Astrocyte of the cerebellum (primary cell): ENCODE measurements around the gene N4BP2.
A peak's percentile ranks its signal among the peaks of the same experiment; 100 is the strongest.
"Not testable (repeated sequence)": the region's sequence is repeated elsewhere in the genome, so short reads cannot be mapped to it uniquely, and the experiment has no call there.

Source experiments
- DNase-seq: peaks from one replicate; pipeline ENCODE4 v3.0.0-alpha.2; 2011; ENCODE audit warnings: low read depth
- H3K4me3 ChIP-seq: 2 replicates; pipeline ENCODE4 v1.5.1; 2011; ENCODE audit warnings: mild to moderate bottlenecking, low read depth, low read length, moderate library complexity
- in situ Hi-C: cut with HindIII; loops from 2 replicates; pipeline ENCODE4 v1.10.0; 2017; ENCODE audit warnings: low sequenced_read_pairs
- TF ChIP-seq, protein P1 (sequence below): IDR thresholded peaks from 2 replicates; pipeline ENCODE4 v1.5.1; 2012; ENCODE audit warnings: low read length, low read depth, moderate library complexity, mild to moderate bottlenecking; ENCODE audit errors: missing control alignments

The N4BP2 gene

DNA sequence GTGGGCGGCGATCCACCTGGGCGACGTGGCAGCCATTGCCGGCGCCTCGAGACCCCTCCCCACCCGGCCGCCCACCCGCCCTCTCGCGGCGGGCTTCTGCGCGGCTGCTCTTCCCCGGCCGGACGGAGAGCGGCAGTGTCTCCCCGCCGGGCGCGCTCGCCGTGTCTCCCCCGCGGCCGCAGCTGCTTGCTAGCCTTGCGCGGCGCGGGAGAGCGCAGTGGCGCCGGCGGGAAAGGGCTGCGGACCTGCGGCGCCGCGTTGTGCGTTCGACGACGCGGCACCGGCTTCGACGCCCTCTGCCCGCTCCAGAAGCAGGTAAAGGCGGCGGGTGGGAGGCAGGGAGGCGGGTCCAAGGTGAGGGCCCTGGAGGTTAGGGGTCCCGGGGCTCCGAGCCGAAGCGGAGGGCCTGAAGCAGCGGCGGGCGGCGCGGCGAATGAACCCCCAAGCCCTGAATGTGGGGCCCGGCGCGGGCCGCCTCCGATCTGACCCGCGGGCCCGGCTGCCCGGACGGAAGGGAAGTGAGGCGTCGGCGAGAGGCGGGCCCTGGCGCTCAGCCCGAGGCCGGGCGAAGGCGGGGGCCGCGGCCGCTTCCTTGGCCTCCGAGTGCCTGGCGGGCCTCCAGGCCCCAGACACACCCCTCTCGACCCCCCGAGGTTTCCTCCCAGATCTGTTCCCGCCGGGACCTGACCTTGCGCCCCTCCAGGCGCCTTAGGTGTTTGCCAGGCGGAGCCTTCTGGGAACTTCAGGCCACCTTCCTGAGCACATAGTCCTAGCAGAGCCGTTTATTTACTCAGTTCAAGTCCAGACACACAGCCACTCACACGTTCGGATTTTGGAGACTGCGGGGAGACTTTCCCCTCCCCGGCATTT lies at the start of gene N4BP2:
Gene N4BP2 (plus strand): TSS at position 135 of the 870 bp plus-strand sequence. CDS start 40,491 bp downstream, outside the sequence.
- peak; percentile 31 for DNase-seq
- peak within 1 kb of the TSS; percentile 72 for H3K4me3 ChIP-seq
- TF ChIP-seq, protein P1, sequence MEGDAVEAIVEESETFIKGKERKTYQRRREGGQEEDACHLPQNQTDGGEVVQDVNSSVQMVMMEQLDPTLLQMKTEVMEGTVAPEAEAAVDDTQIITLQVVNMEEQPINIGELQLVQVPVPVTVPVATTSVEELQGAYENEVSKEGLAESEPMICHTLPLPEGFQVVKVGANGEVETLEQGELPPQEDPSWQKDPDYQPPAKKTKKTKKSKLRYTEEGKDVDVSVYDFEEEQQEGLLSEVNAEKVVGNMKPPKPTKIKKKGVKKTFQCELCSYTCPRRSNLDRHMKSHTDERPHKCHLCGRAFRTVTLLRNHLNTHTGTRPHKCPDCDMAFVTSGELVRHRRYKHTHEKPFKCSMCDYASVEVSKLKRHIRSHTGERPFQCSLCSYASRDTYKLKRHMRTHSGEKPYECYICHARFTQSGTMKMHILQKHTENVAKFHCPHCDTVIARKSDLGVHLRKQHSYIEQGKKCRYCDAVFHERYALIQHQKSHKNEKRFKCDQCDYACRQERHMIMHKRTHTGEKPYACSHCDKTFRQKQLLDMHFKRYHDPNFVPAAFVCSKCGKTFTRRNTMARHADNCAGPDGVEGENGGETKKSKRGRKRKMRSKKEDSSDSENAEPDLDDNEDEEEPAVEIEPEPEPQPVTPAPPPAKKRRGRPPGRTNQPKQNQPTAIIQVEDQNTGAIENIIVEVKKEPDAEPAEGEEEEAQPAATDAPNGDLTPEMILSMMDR: peak; percentile 61
- in situ Hi-C loops: no loop called here

DNA sequence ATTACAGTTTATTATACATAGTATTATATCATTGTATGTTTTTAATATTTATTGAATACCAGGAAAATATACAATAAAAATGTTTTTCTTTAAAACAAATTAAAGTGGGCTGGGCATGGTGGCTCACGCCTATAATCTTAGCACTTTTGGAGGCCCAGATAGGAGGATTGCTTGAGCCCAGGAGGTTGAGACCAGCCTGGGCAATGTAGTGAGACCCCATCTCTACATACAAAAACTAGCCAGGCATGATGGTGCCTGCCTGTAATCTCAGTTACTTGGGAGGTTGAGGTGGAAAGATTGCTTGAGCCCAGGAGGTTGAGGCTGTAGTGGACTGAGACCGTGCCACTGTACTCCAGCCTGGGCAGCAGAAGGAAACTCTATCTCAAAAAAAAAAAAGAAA lies 40.6 kb upstream of the N4BP2 start:
- TF ChIP-seq, protein P1: no peak
- no peak overlapping the region for H3K4me3 ChIP-seq
- DNase-seq: no peak
- in situ Hi-C loops: no loop called here

DNA sequence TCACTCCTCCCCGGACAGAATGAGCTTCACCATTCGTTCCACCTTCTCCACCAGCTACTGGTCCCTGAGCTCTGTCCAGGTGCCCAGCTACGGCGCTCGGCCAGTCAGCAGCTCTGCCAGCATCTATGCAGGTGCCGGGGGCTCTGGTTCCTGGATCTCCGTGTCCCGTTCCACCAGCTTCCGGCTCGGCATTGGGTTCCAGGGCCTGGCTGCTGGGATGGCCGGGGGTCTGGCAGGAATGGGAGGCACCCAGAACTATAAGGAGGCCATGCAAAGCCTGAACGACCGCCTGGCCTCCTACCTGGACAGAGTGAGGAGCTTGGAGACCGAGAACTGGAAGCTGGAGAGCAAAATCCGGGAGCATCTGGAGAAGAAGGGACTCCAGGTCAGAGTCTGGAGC lies 36.4 kb upstream of the N4BP2 start:
- no peak for DNase-seq
- TF ChIP-seq, protein P1: no peak
- in situ Hi-C loops: no loop called here
- H3K4me3 ChIP-seq: no peak overlapping the region

DNA sequence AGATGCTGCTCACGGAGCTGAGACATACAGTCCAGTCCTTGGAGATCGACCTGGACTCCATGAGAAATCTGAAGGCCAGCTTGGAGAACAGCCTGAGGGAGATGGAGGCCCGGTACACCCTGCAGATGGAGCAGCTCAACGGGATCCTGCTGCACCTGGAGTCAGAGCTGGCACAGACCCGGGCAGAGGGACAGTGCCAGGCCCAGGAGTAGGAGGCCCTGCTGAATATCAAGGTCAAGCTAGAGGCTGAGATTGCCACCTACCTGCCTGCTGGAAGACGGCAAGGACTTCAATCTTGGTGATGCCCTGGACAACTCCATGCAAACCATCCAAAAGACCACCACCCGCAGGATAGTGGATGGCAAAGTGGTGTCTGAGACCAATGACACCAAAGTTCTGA lies 35.5 kb upstream of the N4BP2 start:
- in situ Hi-C loops, H3K4me3 ChIP-seq, DNase-seq: not testable (repeated sequence)

DNA sequence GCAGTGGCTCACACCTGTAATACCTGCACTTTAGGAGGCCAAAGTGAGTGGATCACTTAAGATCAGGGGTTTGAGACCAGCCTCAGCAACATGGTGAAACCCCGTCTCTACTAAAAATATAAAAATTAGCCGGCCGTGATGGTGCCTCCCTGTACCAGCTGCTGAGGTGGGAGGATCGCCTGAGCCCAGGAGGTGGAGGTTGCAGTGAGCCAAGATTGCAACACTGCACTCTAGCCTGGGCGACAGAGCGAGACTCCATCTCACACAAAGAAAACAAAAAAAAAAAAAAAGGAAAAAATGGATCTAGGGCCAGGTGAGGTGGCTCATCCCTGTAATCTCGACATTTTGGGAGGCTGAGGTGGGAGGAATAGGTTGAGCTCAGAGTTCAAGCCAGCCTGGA lies 32.6 kb upstream of the N4BP2 start:
- DNase-seq, in situ Hi-C loops, H3K4me3 ChIP-seq: not testable (repeated sequence)

DNA sequence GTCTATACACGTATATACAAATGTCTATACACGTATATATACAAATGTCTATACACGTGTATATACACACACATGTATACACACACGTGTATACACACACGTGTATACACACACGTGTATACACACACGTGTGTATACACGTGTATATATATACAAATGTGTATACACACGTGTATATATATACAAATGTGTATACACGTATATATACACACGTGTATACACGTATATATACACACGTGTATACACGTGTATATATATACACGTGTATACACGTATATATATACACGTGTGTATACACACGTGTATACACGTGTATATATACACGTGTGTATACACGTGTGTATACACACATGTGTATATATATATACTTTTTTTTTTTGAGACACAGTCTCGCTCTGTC lies 23.9 kb upstream of the N4BP2 start:
- in situ Hi-C loops: no loop called here
- no peak overlapping the region for H3K4me3 ChIP-seq
- TF ChIP-seq, protein P1: no peak
- DNase-seq: no peak

DNA sequence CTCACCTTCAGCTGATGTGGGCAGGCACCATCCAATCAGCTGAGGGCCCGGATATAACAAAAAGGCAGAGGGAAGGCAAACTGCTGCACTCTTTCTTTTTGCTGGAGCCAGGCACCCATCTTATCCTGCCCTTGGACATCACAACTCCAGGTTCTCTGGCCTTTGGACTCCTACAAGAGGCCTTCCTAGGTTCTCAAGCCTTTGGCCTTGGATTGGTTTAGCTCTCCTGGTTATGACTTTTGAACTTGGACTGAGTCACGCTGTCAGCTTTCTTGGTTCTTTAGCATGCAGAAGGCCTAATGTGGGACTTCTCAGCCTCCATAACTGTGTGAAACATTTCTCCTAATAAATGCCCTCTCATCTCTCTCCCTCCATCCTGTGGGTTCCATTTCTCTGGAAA lies 23.0 kb upstream of the N4BP2 start:
- in situ Hi-C loops: no loop called here
- no peak for DNase-seq
- no peak overlapping the region for H3K4me3 ChIP-seq
- TF ChIP-seq, protein P1: no peak

DNA sequence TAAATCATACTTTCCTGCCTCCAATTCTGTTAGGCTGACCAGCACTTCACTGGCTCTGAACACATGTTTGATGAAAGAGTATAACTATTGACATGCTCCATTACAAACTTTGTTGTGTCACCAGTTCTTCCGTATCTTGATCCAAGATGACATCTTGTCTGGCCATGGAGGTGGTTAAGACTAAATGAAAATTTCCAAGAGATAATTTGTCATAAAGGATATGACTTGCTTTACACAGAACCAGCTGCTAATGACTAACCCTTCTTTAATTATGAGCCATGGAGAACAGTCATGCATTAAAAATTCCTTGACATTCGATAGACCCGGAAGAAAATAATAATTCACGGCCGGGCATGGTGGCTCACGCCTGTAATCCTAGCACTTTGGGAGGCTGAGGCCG lies 17.7 kb upstream of the N4BP2 start:
- no peak for DNase-seq
- in situ Hi-C loops: no loop called here
- TF ChIP-seq, protein P1: no peak
- no peak overlapping the region for H3K4me3 ChIP-seq
